GM23338 (cell line): ENCODE data around the gene CRYBG2. TPM values are rescaled to one million over a fixed set of nuclear protein-coding genes. Genes with fewer than 3 reads are reported as not detected.

ENCODE experiments used
- CREB1 ChIP-seq: fragments of 250-450 bp; sonication (Bioruptor Pico); IDR thresholded peaks from 2 replicates; pipeline ENCODE4 v1.5.0; 2020; ENCODE audit warnings: low read depth, mild to moderate bottlenecking, moderate library complexity
- EZH2 ChIP-seq: fragments of 200-600 bp; sonication (generic); IDR thresholded peaks from one replicate; pipeline ENCODE4 v1.8.0; 2017; ENCODE audit warnings: antibody characterized with exemption, mild to moderate bottlenecking, low read depth; ENCODE audit not compliant: unreplicated experiment
- EZH2phosphoT487 ChIP-seq: fragments of 200-600 bp; sonication (generic); IDR thresholded peaks from one replicate; pipeline ENCODE4 v1.8.1; 2018; ENCODE audit warnings: antibody characterized with exemption; ENCODE audit not compliant: unreplicated experiment
- POLR2AphosphoS5 ChIP-seq: IDR thresholded peaks from 2 replicates; pipeline ENCODE4 v1.6.1; 2016; ENCODE audit warnings: antibody characterized with exemption, low read depth
- STAT1 ChIP-seq: IDR thresholded peaks from one replicate; pipeline ENCODE4 v1.6.1; 2016; ENCODE audit warnings: antibody characterized with exemption; ENCODE audit not compliant: unreplicated experiment
- ZNF114 ChIP-seq: fragments of 250-450 bp; sonication (Bioruptor Pico); IDR thresholded peaks from 2 replicates; pipeline ENCODE4 v1.5.0; 2020; ENCODE audit warnings: mild to moderate bottlenecking, moderate library complexity
- ZNF331 ChIP-seq: fragments of 250-450 bp; sonication (Bioruptor Pico); IDR thresholded peaks from 2 replicates; pipeline ENCODE4 v1.5.0; 2020; ENCODE audit warnings: low read depth, mild to moderate bottlenecking, moderate library complexity
- polyA plus RNA-seq: library from polyadenylated mRNA; unstranded; fragments of >200 nt; fragmentation: Nextera tagmentation; extraction: Ambion mirVana; gene quantifications from 2 replicates; pipeline ENCODE4 v1.2.1, GENCODE V29; 2016
- total RNA-seq: library from RNA; depleted of rRNA; stranded (reverse); fragments of >200 nt; shearing (Covaris generic); gene quantifications from 2 replicates; pipeline ENCODE4 v1.2.3, GENCODE V29; 2014
- TF ChIP-seq, protein P1 (sequence below): fragments of 250-450 bp; sonication (Bioruptor Pico); IDR thresholded peaks from 2 replicates; pipeline ENCODE4 v1.5.0; 2020; ENCODE audit warnings: mild to moderate bottlenecking, moderate library complexity
- TF ChIP-seq, protein P2 (sequence below): IDR thresholded peaks from one replicate; pipeline ENCODE4 v1.6.1; 2018; ENCODE audit warnings: antibody characterized with exemption; ENCODE audit not compliant: unreplicated experiment

Gene CRYBG2
- total and polyA plus RNA-seq, 2 experiments from 2014 or later: 17.6 to 18.4 TPM

DNA sequence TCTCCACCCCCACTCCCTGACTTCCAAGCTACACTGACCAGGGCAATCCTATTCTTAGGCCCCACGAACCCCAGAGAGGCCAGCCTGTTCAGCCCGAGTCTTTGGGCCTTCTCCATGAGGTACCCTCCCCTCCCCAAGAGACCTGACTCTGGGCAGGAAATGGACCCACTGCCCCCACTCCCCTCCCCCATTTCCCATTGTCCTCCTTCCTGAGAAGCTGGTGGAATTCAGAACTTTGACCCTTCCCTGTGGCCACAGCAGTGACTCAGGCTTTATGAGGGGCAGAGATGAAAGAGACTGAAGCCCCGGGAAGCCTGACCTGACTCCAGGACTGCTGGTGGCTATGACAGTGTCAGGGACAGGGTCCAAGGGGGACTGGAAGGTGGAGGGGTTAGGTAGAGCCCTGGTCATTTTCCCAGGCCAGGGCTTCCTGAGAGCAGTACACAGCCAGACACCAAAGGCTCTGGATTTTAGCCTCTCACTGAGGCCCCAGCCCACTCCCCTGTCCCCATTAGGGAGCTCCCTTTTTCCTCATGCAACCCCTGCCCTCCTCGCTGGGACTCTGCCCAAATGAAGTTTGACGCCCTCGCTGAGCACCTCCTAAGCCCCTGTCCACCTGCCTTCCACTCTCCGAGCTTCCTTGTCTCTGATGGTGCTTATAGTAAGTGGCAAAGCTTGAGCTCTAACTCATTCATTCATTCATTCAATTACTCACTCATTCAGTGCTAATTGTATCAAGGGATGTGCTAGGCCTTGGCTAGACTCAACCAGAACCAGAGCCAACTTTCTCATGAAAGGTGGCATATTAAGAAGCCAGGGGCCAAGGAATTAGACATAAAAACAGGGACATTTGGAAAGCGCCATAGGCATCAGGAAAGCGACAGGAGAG, 3.0 kb downstream of the CRYBG2 start (continued):
- TF ChIP-seq, protein P1, sequence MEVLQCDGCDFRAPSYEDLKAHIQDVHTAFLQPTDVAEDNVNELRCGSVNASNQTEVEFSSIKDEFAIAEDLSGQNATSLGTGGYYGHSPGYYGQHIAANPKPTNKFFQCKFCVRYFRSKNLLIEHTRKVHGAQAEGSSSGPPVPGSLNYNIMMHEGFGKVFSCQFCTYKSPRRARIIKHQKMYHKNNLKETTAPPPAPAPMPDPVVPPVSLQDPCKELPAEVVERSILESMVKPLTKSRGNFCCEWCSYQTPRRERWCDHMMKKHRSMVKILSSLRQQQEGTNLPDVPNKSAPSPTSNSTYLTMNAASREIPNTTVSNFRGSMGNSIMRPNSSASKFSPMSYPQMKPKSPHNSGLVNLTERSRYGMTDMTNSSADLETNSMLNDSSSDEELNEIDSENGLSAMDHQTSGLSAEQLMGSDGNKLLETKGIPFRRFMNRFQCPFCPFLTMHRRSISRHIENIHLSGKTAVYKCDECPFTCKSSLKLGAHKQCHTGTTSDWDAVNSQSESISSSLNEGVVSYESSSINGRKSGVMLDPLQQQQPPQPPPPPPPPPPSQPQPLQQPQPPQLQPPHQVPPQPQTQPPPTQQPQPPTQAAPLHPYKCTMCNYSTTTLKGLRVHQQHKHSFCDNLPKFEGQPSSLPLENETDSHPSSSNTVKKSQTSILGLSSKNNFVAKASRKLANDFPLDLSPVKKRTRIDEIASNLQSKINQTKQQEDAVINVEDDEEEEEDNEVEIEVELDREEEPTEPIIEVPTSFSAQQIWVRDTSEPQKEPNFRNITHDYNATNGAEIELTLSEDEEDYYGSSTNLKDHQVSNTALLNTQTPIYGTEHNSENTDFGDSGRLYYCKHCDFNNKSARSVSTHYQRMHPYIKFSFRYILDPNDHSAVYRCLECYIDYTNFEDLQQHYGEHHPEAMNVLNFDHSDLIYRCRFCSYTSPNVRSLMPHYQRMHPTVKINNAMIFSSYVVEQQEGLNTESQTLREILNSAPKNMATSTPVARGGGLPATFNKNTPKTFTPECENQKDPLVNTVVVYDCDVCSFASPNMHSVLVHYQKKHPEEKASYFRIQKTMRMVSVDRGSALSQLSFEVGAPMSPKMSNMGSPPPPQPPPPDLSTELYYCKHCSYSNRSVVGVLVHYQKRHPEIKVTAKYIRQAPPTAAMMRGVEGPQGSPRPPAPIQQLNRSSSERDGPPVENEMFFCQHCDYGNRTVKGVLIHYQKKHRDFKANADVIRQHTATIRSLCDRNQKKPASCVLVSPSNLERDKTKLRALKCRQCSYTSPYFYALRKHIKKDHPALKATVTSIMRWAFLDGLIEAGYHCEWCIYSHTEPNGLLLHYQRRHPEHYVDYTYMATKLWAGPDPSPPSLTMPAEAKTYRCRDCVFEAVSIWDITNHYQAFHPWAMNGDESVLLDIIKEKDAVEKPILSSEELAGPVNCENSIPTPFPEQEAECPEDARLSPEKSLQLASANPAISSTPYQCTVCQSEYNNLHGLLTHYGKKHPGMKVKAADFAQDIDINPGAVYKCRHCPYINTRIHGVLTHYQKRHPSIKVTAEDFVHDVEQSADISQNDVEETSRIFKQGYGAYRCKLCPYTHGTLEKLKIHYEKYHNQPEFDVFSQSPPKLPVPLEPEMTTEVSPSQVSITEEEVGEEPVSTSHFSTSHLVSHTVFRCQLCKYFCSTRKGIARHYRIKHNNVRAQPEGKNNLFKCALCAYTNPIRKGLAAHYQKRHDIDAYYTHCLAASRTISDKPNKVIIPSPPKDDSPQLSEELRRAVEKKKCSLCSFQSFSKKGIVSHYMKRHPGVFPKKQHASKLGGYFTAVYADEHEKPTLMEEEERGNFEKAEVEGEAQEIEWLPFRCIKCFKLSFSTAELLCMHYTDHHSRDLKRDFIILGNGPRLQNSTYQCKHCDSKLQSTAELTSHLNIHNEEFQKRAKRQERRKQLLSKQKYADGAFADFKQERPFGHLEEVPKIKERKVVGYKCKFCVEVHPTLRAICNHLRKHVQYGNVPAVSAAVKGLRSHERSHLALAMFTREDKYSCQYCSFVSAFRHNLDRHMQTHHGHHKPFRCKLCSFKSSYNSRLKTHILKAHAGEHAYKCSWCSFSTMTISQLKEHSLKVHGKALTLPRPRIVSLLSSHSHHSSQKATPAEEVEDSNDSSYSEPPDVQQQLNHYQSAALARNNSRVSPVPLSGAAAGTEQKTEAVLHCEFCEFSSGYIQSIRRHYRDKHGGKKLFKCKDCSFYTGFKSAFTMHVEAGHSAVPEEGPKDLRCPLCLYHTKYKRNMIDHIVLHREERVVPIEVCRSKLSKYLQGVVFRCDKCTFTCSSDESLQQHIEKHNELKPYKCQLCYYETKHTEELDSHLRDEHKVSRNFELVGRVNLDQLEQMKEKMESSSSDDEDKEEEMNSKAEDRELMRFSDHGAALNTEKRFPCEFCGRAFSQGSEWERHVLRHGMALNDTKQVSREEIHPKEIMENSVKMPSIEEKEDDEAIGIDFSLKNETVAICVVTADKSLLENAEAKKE (CRISPR knock-in tag): no peak
- TF ChIP-seq STAT1 (no peak), ZNF331 (CRISPR knock-in tag) (no peak), EZH2 (no peak), POLR2AphosphoS5 (no peak), EZH2phosphoT487 (no peak), CREB1 (CRISPR knock-in tag) (no peak), ZNF114 (CRISPR knock-in tag) (no peak)
- TF ChIP-seq, protein P2, sequence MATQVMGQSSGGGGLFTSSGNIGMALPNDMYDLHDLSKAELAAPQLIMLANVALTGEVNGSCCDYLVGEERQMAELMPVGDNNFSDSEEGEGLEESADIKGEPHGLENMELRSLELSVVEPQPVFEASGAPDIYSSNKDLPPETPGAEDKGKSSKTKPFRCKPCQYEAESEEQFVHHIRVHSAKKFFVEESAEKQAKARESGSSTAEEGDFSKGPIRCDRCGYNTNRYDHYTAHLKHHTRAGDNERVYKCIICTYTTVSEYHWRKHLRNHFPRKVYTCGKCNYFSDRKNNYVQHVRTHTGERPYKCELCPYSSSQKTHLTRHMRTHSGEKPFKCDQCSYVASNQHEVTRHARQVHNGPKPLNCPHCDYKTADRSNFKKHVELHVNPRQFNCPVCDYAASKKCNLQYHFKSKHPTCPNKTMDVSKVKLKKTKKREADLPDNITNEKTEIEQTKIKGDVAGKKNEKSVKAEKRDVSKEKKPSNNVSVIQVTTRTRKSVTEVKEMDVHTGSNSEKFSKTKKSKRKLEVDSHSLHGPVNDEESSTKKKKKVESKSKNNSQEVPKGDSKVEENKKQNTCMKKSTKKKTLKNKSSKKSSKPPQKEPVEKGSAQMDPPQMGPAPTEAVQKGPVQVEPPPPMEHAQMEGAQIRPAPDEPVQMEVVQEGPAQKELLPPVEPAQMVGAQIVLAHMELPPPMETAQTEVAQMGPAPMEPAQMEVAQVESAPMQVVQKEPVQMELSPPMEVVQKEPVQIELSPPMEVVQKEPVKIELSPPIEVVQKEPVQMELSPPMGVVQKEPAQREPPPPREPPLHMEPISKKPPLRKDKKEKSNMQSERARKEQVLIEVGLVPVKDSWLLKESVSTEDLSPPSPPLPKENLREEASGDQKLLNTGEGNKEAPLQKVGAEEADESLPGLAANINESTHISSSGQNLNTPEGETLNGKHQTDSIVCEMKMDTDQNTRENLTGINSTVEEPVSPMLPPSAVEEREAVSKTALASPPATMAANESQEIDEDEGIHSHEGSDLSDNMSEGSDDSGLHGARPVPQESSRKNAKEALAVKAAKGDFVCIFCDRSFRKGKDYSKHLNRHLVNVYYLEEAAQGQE: no peak
